ENCODE results near the gene CACUL1. TPM values are rescaled to one million over a fixed set of nuclear protein-coding genes. Genes with fewer than 3 reads are reported as not detected.

CACUL1 gene
- total and polyA plus RNA-seq, 4 donors = 3.9 to 15.8 (median 13.1) TPM

GRCh38 chr10:118692872-118693271 is 61.9 kb downstream of the CACUL1 start:
- peaks cover 1 to 6% (median 4%) of the 10 kb centered on the region in 4 donors for H3K36me3 ChIP-seq (ENCODE audit: control insufficient read depth in 4 of 4, insufficient read depth in 3 of 4, low read depth in 1 of 4, low read length in 3 of 4)
- no peaks in the 10 kb centered on the region for H3K27me3 ChIP-seq (ENCODE audit: control insufficient read depth in 4 of 4, insufficient read depth in 4 of 4, low read length in 3 of 4)
- TF ChIP-seq RAD21 (IDR thresholded peaks at IDR 0.05) (no peak), HNF4G (IDR thresholded peaks at IDR 0.05) (no peak), FOXA1 (IDR thresholded peaks at IDR 0.05) (no peak), ZBTB33 (IDR thresholded peaks at IDR 0.05) (no peak), RXRA (IDR thresholded peaks at IDR 0.05) (no peak), TAF1 (conservative IDR thresholded peaks at IDR 0.05) (no peak), NR2F2 (IDR thresholded peaks at IDR 0.05) (no peak), JUND (IDR thresholded peaks at IDR 0.05) (no peak), GABPA (IDR thresholded peaks at IDR 0.05 in 1 of 2, conservative IDR thresholded peaks at IDR 0.05 in 1 of 2) (no peak), FOXA2 (IDR thresholded peaks at IDR 0.05) (no peak), SP1 (IDR thresholded peaks at IDR 0.05) (no peak), EGR1 (IDR thresholded peaks at IDR 0.05; ENCODE audit: low read depth in 2 of 2) (no peak), HNF4A (conservative IDR thresholded peaks at IDR 0.05) (no peak), YY1 (IDR thresholded peaks at IDR 0.05) (no peak)
- TF ChIP-seq, protein P1, sequence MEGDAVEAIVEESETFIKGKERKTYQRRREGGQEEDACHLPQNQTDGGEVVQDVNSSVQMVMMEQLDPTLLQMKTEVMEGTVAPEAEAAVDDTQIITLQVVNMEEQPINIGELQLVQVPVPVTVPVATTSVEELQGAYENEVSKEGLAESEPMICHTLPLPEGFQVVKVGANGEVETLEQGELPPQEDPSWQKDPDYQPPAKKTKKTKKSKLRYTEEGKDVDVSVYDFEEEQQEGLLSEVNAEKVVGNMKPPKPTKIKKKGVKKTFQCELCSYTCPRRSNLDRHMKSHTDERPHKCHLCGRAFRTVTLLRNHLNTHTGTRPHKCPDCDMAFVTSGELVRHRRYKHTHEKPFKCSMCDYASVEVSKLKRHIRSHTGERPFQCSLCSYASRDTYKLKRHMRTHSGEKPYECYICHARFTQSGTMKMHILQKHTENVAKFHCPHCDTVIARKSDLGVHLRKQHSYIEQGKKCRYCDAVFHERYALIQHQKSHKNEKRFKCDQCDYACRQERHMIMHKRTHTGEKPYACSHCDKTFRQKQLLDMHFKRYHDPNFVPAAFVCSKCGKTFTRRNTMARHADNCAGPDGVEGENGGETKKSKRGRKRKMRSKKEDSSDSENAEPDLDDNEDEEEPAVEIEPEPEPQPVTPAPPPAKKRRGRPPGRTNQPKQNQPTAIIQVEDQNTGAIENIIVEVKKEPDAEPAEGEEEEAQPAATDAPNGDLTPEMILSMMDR (IDR thresholded peaks at IDR 0.05; ENCODE audit: low read depth, low read length, missing input control) = no peak
- TF ChIP-seq, protein P2, sequence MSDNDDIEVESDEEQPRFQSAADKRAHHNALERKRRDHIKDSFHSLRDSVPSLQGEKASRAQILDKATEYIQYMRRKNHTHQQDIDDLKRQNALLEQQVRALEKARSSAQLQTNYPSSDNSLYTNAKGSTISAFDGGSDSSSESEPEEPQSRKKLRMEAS (IDR thresholded peaks at IDR 0.05) = no peak
- no peak overlapping the region for H3K27ac ChIP-seq (ENCODE audit: low read depth in 1 of 2, low read length in 2 of 2)
- H3K4me1 ChIP-seq (ENCODE audit: control insufficient read depth in 4 of 4, insufficient read depth in 4 of 4, low read length in 3 of 4) = peaks cover 0 to 3% (median 1%) of the 10 kb centered on the region in 4 donors
- WGBS = 92% methylated on average over 4 of the region's 4 CpGs
- H3K4me3 ChIP-seq (ENCODE audit: low read depth in 1 of 3, low read length in 3 of 3) = no peak overlapping the region
- no peak for DNase-seq (ENCODE audit: low spot score)
- no peaks in the 10 kb centered on the region for H3K9me3 ChIP-seq (ENCODE audit: control insufficient read depth in 4 of 4, low read length in 3 of 4)
- no peak overlapping the region for H3K9ac ChIP-seq (ENCODE audit: low read depth in 1 of 2, low read length in 2 of 2)

- no peaks in the 10 kb centered on the region for H3K9me3 ChIP-seq (ENCODE audit: control insufficient read depth in 4 of 4, low read length in 3 of 4)
- H3K36me3 ChIP-seq (ENCODE audit: control insufficient read depth in 4 of 4, insufficient read depth in 3 of 4, low read depth in 1 of 4, low read length in 3 of 4) = peaks cover 3 to 23% (median 14%) of the 10 kb centered on the region in 4 donors
- H3K4me3 ChIP-seq (ENCODE audit: low read depth in 1 of 3, low read length in 3 of 3) = no peak overlapping the region
- DNase-seq (ENCODE audit: low spot score) = no peak
- H3K27me3 ChIP-seq (ENCODE audit: control insufficient read depth in 4 of 4, insufficient read depth in 4 of 4, low read length in 3 of 4) = no peaks in the 10 kb centered on the region
- H3K4me1 ChIP-seq (ENCODE audit: control insufficient read depth in 4 of 4, insufficient read depth in 4 of 4, low read length in 3 of 4) = no peaks in the 10 kb centered on the region
- no peak overlapping the region for H3K27ac ChIP-seq (ENCODE audit: low read depth in 1 of 2, low read length in 2 of 2)
- no peak overlapping the region for H3K9ac ChIP-seq (ENCODE audit: low read depth in 1 of 2, low read length in 2 of 2)
- no peak for TF ChIP-seq HNF4A (conservative IDR thresholded peaks at IDR 0.05)
- 92% methylated on average over 4 of the region's 4 CpGs for WGBS
These were observed 65.5 kb downstream of the CACUL1 start for GRCh38 chr10:118689070-118689858.

Data from liver (tissue), 9 donors.